Stimulated activated CD4-positive, alpha-beta T cell treated with anti-CD3 and anti-CD28 coated beads, Interleukin-12 subunit alpha, Interleukin-12 subunit beta, amount 100 ng/mL, for 24 hours (primary cell): ENCODE measurements around the gene LZTS3.
"Not testable (repeated sequence)": the region's sequence is repeated elsewhere in the genome, so short reads cannot be mapped to it uniquely, and the experiment has no call there.

Experiments used
- DNase-seq, 2 experiments: peaks; one replicate each; pipeline ENCODE4 v3.0.0-alpha.2; 2020; ENCODE audit warnings: low read depth in 2 of 2

The LZTS3 gene

DNA sequence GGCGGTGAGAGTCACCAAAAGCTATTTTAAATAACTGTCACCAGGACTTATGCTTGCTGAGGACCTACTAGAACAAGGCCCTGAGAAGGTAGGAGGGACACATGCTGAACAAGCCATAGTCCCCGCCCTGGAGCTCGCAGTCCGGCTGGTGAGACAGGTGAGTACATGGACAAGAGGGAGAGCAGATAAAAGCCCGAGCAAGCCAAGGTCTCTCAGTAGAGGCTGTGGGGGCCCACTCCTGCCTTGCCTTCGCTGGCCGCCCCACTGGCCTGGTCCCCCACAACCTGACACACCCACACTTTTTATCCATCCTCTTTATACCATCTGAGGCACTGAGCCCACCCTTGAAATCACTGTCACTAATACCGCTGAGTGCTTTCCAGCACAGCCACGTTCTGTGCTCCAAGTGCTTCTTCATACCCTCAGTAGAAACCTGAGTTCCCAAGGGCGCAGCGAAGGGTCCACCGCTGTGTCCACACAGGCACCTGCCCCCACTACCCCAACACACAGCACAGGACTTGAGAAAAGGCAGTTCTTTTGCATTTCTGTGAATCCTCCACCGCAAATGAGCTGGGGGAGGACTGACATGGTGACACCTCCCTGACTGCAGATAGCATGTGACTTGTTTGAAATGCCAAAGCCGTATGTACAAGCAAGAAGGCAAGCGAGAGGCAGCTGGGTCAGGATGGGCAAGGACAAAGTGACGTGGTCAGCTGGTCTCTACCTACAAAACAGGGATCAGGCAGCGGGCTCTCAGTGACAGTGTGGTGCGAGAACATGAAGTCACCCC is 19.1 kb upstream of the LZTS3 start:
- no peak for DNase-seq

DNA sequence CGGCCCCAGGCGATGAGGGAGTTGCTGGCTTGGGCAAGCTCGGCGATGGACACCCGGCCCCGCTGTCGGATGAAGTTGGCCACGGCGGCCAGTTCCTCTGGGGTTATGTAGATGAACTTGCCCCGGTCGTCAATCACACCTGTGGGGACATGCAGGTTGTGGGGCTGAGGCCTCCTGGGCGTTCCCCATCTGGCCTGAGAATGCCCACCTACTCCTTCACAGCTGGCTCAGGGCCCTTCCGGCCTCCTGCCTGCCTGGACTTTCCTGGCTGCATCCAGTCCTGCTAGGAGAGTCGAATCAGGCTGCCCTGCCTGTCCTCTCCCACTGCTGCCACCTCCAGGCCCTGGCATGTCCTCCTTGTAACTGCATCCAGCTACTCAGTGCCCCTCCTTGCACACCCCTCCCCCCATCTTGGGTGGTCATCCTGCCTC is 17.3 kb upstream of the LZTS3 start:
- DNase-seq: no peak

DNA sequence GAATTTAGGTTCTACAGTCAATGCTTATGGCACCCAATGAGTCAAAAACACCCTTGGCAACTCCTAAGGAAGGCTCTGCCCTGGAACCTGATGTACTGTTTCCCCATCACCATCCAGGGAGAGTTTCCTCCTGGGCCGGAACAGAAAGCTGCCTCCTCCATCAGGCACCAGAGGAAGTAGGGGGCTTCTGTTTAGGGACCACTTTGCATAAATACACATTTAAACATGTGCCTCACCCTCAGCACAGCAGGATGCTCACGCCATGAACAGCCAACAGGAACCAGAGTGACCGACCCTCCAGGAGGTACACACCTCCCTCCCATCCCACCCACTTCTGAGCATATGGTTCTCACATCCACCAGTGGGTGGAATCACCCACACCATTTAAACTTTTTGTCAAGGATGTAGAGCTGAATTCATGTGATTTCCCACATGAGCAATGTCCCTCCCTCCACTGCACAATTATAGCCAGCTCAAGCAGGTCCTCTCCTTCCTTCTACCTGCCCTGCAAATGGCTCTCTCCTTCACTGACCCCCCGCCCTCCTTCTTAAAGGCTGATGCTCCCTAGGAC is 16.3 kb upstream of the LZTS3 start:
- DNase-seq: no peak

DNA sequence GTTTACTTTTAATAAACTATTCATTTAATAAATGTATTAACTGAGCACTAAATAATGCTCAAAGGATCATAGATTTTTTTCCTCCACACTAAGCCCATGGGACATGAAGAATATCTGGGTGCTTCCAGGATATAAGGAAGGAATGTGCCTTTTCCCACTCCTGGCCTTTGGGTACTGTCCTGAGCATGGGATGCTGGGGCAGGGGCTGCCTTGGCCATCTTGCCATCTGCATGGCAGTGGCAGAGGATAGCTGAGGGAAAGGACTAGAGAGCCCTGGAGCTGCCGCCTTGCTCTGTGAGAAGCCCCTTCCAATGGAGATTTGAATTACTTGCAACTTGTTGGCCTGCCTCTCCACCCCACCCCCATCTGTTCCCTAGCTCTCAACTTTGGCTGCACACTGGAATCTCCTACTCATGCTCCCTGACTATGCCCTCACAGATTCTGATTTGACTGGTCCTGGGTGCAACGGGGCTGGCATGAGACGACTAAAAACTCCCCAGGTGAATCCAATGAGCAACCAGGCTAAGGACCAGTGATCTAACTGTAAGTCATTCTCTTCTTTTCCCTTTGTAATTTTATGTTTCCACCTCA is 15.6 kb upstream of the LZTS3 start:
- no peak for DNase-seq

DNA sequence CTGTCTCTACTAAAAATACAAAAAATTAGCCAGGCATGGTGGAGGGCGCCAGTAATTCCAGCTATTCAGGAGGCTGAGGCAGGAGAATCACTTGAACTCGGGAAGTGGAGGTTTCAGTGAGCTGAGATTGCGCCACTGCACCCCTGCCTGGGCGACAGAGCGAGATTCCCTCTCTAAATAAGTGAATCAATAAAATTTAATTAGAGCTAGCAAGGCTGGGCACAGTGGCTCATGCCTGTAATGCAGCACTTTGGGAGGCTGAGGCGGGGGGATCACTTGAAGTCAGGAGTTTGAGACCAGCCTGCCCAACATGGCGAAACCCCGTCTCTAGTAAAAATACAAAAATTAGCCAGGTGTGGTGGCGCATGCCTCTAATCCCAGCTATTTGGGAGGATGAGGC is 14.5 kb upstream of the LZTS3 start:
- DNase-seq: not testable (repeated sequence)

DNA sequence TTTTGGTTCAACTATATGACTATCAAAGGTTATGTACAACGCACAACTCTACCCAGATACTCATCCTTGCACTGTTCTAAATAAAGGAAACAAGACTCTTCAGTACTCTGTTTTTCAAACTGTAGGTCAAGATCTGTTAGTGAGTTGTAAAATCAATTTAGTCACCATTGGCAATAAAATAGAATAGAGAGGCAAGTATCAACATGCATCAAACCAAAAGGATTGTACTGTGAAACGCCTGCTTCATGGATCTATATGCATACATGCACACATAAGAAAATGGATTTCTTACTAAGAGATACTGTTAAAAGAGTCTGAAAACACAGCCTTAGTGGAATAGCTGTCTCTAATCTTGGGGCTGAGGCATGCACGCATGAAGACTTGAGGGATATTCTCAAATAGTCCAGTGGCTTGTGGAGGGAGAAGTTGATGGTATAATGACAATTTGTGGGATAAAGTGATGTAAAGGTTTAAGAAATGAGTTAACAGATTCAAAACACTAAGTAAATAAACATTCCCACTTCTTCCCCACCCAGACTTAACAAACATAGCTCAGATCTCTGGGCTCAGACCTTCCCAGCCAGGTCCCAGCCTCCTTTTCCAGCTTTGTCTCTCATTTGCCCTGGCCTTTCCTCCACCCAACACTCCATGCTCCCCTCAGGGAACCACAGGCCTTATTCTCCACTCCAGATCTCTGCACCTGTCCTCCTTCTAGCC is 10.7 kb upstream of the LZTS3 start:
- no peak for DNase-seq

DNA sequence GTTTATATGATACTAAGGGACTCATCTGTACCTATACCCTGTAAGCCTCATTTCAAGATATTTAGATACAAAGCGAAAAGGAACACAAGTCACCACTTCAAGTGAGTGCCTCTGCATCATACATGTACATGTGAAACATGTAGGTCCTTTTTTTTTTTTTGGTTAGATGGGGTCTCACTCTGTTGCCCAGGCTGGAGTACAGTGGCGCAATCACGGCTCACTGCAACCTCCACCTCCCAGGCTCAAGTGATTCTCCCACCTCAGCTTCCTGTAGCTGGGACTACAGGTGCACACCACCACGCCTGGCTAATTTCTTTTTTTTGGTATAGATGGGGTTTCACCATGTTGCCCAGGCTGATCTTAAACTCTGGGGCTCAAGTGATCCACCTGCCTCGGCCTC is 9.1 kb upstream of the LZTS3 start:
- not testable (repeated sequence) for DNase-seq

DNA sequence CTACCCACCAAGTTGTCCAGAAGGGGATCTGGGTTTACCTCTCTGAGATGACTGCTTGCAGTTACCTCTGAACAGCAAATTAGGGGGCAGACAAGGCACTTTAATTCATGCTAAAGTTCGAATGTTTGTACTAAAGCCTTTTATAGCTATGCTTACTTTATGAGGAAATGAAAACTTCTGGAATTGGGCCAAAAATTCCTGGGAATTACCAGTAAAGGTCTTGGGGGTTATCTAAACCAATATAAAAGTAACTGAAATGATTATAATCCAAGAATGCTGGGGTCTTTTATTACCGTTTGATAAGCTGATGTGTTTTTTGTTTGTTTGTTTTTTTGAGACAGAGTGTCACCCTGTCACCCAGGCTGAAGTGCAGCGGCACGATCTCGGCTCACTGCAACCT is 7.9 kb upstream of the LZTS3 start:
- DNase-seq: no peak

DNA sequence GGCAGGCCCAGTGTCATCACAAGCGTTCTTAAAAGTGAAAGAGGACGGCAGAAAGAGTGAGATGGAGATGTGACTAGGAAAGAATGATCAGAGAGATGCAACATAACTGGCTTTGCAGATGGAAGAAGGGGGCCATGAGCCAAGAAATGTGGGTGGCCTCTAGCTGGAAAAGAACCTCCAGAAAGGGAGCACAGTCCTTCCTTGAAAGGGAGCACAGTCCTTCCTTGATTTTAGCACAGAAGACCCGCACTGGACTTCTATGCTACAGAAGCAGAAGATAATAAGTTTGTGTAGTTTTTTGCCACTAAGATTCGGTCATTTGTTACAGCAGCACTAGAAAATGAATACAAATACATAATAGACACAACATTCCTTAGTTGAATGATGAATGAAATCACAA is 7.0 kb upstream of the LZTS3 start:
- DNase-seq: no peak

DNA sequence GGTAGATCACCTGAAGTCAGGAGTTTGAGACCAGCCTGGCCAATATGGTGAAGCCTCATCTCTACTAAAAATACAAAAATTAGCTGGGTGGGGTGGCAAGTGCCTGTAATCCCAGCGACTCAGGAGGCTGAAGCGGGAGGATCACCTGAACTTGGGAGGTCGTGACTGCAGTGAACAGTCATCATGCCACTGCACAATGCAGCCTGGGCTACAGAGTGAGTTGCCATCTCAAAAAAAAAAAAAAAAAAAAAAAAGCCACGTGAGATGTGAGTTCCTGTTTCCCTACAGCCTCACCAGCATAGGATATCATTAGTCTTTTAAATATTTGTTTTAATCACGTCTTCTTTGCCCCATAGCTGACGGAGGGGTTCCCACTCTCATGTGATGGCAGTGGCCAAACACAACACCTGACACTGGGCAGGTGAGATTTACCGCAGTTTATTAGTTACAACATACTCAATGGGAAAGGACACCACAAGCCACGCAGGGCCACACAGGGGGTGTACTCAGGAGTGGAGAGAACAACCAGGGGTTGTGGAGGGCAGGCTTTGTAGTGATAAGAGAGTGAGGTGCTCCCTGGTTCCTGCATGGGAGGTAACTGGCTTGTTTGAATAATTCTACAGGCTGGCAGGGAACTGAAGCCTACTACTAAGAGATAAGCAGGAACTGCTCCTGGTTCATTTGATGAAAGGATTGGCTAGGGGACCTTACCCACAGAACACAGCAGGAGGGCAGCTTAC is 4.6 kb upstream of the LZTS3 start:
- no peak for DNase-seq

DNA sequence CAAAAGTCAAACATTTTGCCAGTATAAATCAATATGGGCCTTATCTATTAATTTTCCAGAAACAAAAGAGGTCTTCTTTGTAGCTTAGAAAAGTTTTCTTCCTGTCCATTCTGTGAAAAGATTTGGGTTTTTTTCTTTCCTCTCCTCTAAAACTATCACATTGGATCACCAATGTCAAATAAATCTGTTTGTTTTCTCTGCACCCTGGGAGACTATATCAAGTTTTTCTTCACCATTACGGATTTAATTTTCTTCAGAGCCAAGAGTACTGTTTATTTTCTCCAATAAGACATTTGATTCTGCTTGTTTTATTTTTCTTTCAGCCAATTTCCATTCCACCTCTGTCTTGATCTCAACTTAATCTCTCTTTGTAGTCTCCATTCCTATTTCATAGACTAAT is 1.9 kb upstream of the LZTS3 start:
- DNase-seq: no peak

DNA sequence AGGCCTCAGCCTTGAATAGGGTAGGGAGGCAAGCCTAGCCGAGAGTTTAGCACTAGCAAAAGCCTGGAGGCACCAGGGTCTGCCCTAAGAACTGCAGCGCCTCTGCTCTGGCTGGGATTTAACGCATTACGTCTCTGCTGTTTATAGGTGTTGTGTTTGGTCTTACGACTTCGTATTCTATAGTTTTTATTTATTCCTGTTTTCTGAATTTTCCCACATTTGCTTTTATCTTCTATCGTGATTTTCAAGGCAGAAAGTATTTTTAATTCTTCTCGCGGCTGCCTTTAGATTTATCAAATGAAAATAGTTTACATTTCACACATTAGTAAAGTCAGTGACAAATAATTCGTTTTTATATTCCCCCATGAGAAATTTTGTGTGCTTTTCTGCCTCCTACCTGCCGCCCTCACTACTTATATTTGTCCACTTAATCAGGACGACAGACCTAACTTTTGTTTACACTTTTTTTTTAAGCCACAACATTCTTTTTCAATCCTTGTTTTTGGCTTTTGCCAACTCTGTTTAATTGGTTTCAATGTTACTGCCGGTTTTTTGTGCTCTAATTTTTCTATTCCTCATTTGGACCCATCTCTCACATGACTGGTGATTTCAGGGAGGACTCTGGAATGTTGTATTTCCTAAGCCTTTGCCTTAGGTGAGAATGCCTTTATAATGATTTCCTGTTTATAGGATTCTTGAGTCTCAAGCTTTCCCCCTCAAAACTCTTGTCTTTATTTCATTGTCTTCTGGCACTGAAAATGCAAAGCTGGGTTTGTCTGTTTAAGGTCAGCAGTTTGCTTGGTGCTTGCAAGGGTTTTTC is 1.3 kb upstream of the LZTS3 start:
- DNase-seq: no peak

DNA sequence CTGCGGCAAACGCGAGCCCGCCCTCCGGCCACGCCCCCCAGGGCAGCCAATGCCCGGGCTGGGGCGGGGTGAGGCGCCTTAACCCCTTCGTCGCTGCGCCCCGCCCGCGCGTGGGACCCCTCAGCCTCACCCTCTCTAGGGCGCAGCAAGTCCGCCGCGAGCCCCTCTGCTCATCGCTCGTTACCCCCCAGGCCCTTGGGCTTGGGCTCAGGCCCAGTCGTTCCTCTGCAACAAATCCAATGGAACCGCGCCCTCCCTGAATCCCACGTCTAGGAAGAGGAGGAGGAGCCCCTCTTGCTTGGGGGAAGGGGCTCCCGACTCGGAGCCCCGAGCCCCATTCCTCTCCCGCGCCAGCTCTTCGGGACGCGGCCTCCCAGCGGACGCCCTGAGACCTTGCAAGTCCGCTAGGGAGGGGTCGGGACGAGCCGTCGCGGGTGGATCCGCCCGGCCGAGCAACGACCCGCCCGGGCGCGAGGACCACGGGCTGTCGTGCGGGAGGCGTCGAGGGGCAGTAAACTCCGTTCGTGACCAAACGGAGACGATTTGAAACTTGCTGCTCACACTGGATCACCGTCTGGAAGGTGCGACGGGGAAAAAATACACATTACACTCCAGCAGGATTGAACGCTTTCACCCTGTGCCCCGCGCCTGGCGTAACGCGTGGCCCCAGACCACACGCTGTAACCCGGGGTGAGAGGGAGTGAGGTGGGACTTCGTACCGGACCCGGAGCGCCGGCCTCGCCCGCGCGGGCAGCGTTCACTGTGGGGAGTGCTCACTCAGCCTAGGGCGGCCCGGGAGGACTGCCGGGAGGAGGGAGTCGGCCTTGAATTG is 477 bp upstream of the LZTS3 start:
- DNase-seq: peak; percentile 77 to 87

DNA sequence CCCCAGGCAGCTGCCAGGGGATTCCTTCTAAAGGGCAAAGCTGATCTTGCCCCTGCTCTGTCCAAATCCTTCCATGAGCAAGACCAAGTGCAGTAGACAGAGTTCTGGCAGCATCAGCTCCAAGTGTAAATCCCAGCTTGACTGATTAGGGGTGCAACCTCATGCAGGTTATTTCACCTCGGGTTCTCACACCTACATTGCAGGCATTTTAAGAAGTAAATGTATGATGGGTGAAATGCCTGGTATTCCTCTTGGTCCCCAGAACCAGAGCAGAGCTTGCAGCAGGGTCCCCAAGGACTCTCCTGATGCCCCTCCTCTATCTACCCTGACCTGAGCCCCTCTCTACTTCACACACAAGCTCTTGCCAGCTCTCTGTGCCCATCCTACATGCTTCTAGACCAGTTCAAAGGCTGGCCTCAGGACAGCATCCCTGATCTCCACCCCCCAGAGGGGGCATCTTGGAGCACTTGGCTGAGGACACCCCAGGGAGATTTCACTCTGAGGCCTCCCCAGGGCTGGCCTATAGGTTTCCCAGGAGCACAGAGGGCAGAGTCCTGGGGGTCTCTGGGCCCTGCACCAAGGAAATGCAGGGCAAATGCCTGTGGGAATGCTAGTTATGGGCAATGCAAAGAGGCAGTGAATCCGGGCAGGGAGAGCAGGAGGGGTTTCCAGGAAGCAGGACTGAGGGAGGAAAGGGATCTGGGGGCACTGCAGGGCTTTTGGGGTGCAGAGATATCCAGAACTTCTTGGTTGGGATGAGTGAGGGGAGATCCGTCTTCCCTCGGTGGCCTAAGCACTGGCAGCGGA is 1.0 kb downstream of the LZTS3 start:
- DNase-seq: no peak

DNA sequence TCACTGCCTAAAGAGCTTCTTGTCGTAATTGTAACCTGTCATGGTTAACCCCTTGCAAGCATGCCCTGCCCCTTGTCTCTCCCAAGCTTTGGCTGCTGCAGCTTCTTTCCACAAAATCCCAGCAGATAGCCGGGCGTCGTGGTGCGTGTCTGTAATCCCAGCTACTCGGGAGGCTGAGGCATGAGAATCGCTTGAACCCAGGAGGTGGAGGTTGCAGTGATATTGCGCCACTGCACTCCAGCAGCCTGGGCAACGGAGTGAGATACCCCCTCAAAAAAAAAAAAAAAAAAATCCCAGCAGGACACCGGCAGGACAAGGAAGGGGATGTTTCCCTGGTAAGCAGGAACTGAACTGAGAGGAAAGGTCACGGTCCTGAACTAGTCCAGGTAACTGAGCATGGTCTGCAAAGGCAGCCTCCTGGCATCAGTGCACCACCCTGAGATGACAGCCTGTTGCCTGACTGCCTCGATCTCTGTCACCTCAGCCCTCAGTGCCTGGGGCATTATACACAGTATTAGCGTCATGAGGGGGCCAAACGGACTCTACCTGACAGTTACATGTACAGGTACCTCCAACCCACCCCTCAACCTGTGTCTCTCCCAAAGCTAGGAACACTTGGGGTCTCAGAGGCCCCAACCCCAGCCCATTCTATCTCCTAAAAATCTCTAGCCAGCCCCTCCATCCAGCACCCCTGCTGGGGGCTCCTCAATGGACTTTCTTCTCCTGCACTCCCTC is 1.8 kb downstream of the LZTS3 start:
- DNase-seq: no peak

DNA sequence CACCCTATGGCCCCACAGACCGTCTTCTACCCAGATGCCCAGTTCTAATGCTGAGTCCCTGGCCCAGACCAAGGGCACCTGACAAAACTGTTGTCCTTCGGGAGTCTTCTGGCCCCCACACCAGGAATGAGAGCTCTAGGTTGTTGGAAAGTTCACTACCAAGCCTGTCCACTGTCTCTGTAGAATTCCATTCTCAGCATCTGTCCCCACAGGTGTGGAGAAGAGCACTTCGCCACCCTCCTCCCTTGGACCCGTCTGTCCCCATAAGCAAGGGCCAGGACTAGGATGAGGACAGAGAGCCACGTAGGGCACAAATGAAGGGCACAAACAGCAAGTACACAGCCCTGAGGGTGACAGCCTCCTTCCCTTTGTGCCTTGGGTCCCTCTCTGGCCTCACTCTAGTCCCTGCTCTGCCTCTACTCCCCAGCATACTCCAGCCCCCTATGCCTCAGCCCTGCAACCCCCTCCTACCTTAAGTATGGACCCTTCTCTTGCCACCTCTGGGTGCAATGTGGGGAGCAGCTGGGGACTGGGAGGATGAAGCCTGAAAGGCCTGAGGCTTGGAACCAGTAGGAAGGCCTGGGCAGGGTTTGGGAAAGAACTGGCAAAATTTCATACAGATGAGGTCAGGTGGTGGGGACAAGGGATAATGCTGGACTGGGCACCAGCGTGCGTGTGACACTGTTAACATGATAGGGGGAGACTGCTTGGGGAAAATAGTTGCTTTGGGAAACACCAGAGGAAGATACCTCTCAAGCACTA is 4.3 kb downstream of the LZTS3 start:
- no peak for DNase-seq

DNA sequence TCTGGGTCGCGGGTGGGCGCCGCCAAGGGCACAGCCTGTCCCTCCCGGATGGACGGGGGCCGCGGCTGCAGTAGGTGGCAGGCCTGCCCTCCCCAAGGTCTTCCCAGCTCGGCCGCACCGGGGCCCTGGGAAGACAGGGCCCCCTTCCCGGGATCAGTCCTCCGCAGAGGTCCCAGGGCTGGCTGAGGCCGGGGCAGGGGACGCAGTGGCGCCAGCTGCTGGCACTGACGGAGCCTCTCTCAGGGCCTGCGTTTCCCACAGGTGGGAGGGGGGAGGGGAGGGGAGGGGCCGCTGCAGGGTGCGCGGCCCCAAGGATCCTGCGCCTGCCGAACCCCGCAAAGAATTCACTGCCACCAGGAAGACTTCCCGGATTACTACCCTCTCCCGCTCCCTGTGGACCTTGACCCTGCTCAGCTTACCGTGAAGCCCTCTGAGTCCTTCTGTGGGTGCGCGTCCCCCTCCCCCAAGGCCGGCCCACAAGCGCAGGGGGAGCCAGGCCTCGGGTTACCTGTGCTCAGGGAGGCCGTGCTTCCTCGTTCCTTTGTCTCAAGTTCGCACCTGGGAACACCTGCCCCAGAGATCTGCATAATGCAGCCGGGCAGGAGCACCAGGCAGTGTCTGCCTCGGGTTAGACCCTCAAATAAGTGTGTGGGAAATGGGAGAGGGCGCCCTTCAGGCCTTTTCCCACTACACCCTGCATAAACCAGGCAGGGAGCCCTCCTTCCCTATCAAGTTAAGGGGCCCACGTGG is 5.1 kb downstream of the LZTS3 start:
- DNase-seq: no peak
